HG03039 (cell line): ENCODE data around the gene ACE.

ENCODE experiments used
- ATAC-seq: cut with Tn5 transposase; IDR thresholded peaks from one replicate; pipeline ENCODE4 v1.9.1; 2021; ENCODE audit warnings: mild to moderate bottlenecking, moderate library complexity; ENCODE audit not compliant: unreplicated experiment

Gene ACE

GRCh38 chr17:63476854-63477479, at the start of gene ACE:
TSS of gene ACE (plus strand) at chr17:63477061. CDS start at chr17:63477095, 34 bp downstream.
- ATAC-seq: no peak

GRCh38 chr17:63429766-63430165, 47.1 kb upstream of the ACE start:
- no peak for ATAC-seq

GRCh38 chr17:63430223-63430622, 46.6 kb upstream of the ACE start:
- no peak for ATAC-seq

- ATAC-seq: no peak
Measured at GRCh38 chr17:63431618-63431938, 45.3 kb upstream of the ACE start.

- no peak for ATAC-seq
Measured at GRCh38 chr17:63431939-63432804, 44.7 kb upstream of the ACE start.

GRCh38 chr17:63433746-63434591, 42.9 kb upstream of the ACE start:
- no peak for ATAC-seq

GRCh38 chr17:63434951-63435571, 41.8 kb upstream of the ACE start:
- ATAC-seq: no peak

- ATAC-seq: no peak
Measured at GRCh38 chr17:63435681-63436522, 41.0 kb upstream of the ACE start.

- no peak for ATAC-seq
Measured at GRCh38 chr17:63436523-63437110, 40.2 kb upstream of the ACE start.

- ATAC-seq: no peak
Measured at GRCh38 chr17:63437287-63438091, 39.4 kb upstream of the ACE start.

GRCh38 chr17:63438092-63439051, 38.5 kb upstream of the ACE start:
- no peak for ATAC-seq

GRCh38 chr17:63439687-63440086, 37.2 kb upstream of the ACE start:
- no peak for ATAC-seq

- no peak for ATAC-seq
Measured at GRCh38 chr17:63440127-63440769, 36.6 kb upstream of the ACE start.

GRCh38 chr17:63440770-63441335, 36.0 kb upstream of the ACE start:
- no peak for ATAC-seq

- no peak for ATAC-seq
Measured at GRCh38 chr17:63441654-63442053, 35.2 kb upstream of the ACE start.

- no peak for ATAC-seq
Measured at GRCh38 chr17:63442074-63442473, 34.8 kb upstream of the ACE start.

GRCh38 chr17:63442549-63443035, 34.3 kb upstream of the ACE start:
- no peak for ATAC-seq
